ENCODE data around the gene LCN6. TPM values are rescaled to one million over a fixed set of nuclear protein-coding genes. Genes with fewer than 3 reads are reported as not detected.

LCN6 gene
- total RNA-seq, 1 donor from 2014 or later, result not detected

DNA sequence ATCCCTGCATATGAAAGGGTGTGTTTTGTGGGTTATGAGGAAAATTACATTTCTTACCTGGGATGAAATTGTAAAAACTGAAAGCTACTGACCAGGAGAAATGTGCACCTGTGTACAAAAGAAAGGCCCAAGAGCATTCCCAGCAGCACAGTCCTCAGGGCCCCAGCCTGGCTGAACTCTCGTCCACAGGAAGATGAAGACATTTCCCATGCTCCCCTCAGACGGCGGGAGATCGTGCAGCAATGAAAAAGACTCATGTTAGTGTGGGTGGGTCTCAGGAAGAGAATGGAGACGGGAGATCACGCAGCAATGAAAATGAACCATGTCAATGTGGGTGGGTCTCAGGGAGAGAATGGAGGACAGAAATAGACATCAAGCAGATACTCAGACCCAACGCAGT lies 28.6 kb upstream of the LCN6 start:
- no peak overlapping the region for H3K27ac Mint-ChIP-seq (ENCODE audit: unreplicated experiment)
- H3K4me1 Mint-ChIP-seq, result peaks cover 4% of the 10 kb centered on the region
- no peak overlapping the region for H3K4me3 Mint-ChIP-seq

DNA sequence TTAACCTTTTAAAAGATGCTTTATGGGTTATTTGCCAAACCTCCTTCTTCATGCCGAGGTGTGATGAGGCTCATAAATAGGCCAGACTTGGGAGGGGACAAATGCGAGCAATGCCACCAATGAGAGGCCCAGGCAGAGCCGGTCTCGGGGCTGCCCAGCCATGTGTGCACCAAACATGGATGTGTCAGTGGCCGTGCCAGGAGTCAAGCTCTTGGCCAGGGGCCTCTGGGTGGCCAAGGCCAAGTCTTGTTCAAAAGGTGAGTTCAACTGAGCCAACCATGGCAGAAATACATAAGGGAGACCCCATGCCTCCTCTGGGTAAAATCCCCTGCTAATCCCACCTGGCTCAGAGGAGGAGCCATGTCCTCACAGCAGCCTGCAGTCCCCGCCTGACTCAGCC lies 26.9 kb upstream of the LCN6 start:
- no peak for DNase-seq (ENCODE audit: low read depth, low spot score)
- Mint-ChIP-seq H3K27me3 (ENCODE audit: low read depth) (peaks cover 34% of the 10 kb centered on the region), H3K27ac (ENCODE audit: unreplicated experiment) (no peak overlapping the region), H3K4me1 (peaks cover 4% of the 10 kb centered on the region), H3K36me3 (ENCODE audit: low read depth) (no peaks in the 10 kb centered on the region), H3K4me3 (no peak overlapping the region), H3K9me3 (peaks cover 11% of the 10 kb centered on the region)
- TF ChIP-seq, protein P1, sequence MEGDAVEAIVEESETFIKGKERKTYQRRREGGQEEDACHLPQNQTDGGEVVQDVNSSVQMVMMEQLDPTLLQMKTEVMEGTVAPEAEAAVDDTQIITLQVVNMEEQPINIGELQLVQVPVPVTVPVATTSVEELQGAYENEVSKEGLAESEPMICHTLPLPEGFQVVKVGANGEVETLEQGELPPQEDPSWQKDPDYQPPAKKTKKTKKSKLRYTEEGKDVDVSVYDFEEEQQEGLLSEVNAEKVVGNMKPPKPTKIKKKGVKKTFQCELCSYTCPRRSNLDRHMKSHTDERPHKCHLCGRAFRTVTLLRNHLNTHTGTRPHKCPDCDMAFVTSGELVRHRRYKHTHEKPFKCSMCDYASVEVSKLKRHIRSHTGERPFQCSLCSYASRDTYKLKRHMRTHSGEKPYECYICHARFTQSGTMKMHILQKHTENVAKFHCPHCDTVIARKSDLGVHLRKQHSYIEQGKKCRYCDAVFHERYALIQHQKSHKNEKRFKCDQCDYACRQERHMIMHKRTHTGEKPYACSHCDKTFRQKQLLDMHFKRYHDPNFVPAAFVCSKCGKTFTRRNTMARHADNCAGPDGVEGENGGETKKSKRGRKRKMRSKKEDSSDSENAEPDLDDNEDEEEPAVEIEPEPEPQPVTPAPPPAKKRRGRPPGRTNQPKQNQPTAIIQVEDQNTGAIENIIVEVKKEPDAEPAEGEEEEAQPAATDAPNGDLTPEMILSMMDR (conservative IDR thresholded peaks at IDR 0.05), result no peak

More for the DNA sequence above, 28.6 kb upstream of the LCN6 start:
- Mint-ChIP-seq H3K9me3 (peaks cover 11% of the 10 kb centered on the region), H3K36me3 (ENCODE audit: low read depth) (no peaks in the 10 kb centered on the region), H3K27me3 (ENCODE audit: low read depth) (peaks cover 47% of the 10 kb centered on the region)
- no peak for DNase-seq (ENCODE audit: low read depth, low spot score)
- TF ChIP-seq, protein P1 (conservative IDR thresholded peaks at IDR 0.05), result no peak

DNA sequence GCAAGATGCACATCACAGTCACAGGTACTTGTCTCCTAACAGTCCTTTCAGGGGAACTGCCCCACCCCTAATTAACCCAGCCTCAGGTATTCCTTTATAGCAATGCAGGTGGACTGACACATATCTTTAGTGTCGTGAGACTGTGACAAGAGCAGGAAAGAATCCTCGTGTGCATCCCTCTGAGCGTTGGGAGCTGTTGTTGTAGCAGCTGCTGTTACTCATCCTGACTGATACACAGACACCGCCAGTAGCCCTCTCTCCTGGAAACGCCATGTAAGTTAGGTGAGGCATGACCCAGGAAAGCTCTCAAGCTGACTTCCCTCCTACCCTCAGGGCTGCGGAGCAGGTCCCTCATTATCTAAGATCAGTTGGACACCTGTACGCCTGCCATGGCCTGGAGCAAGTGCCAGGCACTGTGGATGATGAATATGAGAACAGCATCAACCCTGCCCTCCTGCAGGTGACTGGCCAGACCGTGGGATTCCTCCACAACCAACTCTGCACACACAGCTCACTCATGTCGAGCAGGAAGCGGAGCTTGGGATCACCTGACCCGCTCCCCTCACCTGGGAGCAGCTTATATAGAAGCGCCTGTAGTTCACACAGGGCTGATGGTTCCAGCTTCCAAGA lies 26.2 kb upstream of the LCN6 start:
- no peaks in the 10 kb centered on the region for H3K36me3 Mint-ChIP-seq (ENCODE audit: low read depth)
- H3K4me3 Mint-ChIP-seq, result no peak overlapping the region

DNA sequence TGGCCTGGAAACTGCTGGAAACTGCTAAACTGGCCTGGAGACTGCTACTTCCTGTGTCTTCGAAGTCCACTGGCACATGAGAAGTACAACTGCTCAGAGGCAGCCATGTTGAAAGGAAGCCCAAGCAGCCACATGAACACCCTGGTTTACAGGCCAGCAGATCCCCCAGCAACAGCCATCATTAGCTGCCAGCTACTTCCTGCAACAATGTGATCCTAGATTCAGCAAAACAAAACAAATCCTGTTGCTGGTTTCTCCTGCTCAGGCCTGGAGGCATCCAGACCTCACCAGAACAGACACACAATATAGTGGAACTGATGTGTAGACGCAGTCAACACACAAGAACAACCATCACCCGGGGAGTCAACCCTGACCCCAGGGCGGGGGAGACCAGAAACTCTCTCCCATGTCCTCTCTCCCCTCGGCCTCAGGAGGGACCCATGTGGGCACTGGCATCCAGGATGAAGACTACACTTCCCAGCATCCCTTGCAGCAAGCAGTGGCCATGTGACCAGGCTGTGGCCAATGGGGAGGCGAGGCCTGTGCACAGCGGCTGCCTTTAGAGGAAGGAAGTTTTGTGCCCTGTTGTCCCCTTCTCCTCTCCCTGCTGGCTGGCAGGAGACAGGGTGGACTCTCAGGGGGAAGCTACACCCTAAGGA lies 25.2 kb upstream of the LCN6 start:
- TF ChIP-seq, protein P1 (conservative IDR thresholded peaks at IDR 0.05), result no peak
- H3K9me3 Mint-ChIP-seq, result peaks cover 11% of the 10 kb centered on the region
- H3K27me3 Mint-ChIP-seq (ENCODE audit: low read depth), result peaks cover 26% of the 10 kb centered on the region
- H3K4me3 Mint-ChIP-seq, result no peak overlapping the region
- DNase-seq (ENCODE audit: low read depth, low spot score), result no peak
- peak overlapping the region; percentile 84 for H3K27ac Mint-ChIP-seq (ENCODE audit: unreplicated experiment)
- H3K36me3 Mint-ChIP-seq (ENCODE audit: low read depth), result no peaks in the 10 kb centered on the region
- peaks cover 7% of the 10 kb centered on the region for H3K4me1 Mint-ChIP-seq

More for the DNA sequence above, 26.2 kb upstream of the LCN6 start:
- no peak for DNase-seq (ENCODE audit: low read depth, low spot score)
- TF ChIP-seq, protein P1 (conservative IDR thresholded peaks at IDR 0.05), result no peak
- Mint-ChIP-seq H3K9me3 (peaks cover 11% of the 10 kb centered on the region), H3K27ac (ENCODE audit: unreplicated experiment) (no peak overlapping the region), H3K4me1 (peaks cover 7% of the 10 kb centered on the region), H3K27me3 (ENCODE audit: low read depth) (peaks cover 30% of the 10 kb centered on the region)

DNA sequence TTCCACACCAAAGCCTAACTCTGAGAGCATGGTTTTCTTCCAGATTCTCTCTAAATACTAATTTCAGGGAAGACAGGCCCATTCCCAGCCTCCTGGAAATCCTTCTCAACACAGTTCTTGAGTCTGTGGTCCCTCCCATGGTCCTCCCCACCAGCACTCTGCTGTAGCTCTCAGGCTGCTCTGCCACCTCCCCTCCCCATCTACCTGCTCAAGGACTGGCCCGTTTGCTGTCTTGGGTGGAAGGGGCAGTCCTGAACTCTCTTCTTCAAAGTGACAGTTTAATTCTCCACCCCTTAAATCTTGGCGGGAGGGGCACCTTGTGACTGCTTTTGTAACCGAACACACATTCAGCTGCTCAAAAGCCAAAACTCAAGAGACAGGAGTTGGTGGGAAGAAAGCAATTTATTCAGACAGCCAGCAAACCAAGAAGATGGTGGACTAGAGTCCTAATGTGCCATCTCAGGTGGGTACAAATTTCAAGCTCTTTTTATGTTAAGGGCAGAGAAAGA lies 23.6 kb upstream of the LCN6 start:
- Mint-ChIP-seq H3K9me3 (peaks cover 11% of the 10 kb centered on the region), H3K36me3 (ENCODE audit: low read depth) (no peaks in the 10 kb centered on the region), H3K4me1 (peaks cover 5% of the 10 kb centered on the region), H3K27me3 (ENCODE audit: low read depth) (peaks cover 22% of the 10 kb centered on the region), H3K27ac (ENCODE audit: unreplicated experiment) (no peak overlapping the region), H3K4me3 (no peak overlapping the region)
- TF ChIP-seq, protein P1 (conservative IDR thresholded peaks at IDR 0.05), result no peak
- DNase-seq (ENCODE audit: low read depth, low spot score), result no peak

All from neural crest cell (in vitro differentiated cells).